DOHH2 (cell line): Measurements from ENCODE around the gene ARF1.

Experiments
- H3F3A ChIP-seq: fragments of 200-600 bp; sonication (generic), shearing (Covaris generic); 2 replicates; pipeline ENCODE4 v1.6.0; 2016; ENCODE audit warnings: antibody characterized with exemption, mild to moderate bottlenecking; ENCODE audit not compliant: control insufficient read depth, insufficient read depth
- H3K27ac ChIP-seq: fragments of 200-600 bp; sonication (generic); 2 replicates; pipeline ENCODE4 v1.5.1; 2014; ENCODE audit warnings: low read depth, mild to moderate bottlenecking, low read length, moderate library complexity
- H3K27me3 ChIP-seq: fragments of 200-600 bp; sonication (generic); 2 replicates; pipeline ENCODE4 v1.6.1; 2014; ENCODE audit warnings: mild to moderate bottlenecking, low read length, mixed read lengths; ENCODE audit not compliant: control insufficient read depth
- H3K36me3 ChIP-seq: fragments of 200-600 bp; sonication (generic); 2 replicates; pipeline ENCODE4 v1.6.1; 2014; ENCODE audit warnings: mild to moderate bottlenecking, low read length, moderate library complexity, mixed read lengths; ENCODE audit not compliant: control insufficient read depth
- H3K4me1 ChIP-seq: fragments of 200-600 bp; sonication (generic); 2 replicates; pipeline ENCODE4 v1.6.1; 2014; ENCODE audit warnings: mild to moderate bottlenecking, low read length, mixed read lengths; ENCODE audit not compliant: control insufficient read depth
- H3K4me2 ChIP-seq: fragments of 200-600 bp; sonication (generic); 2 replicates; pipeline ENCODE4 v1.6.0; 2014; ENCODE audit warnings: mild to moderate bottlenecking, low read length, moderate library complexity
- H3K4me3 ChIP-seq: fragments of 200-600 bp; sonication (generic); 2 replicates; pipeline ENCODE4 v1.5.1; 2014; ENCODE audit warnings: mild to moderate bottlenecking, low read length, mixed read lengths
- H3K79me2 ChIP-seq: fragments of 200-600 bp; sonication (generic); 2 replicates; pipeline ENCODE4 v1.6.1; 2014; ENCODE audit warnings: mild to moderate bottlenecking, low read length, mixed read lengths; ENCODE audit not compliant: control insufficient read depth
- H3K9me2 ChIP-seq: fragments of 200-600 bp; sonication (generic); replicated peaks from 2 replicates; pipeline ENCODE4 v1.6.1; 2014; ENCODE audit warnings: mild to moderate bottlenecking, low read length, mixed read lengths; ENCODE audit not compliant: control insufficient read depth
- H3K9me3 ChIP-seq: fragments of 200-600 bp; sonication (generic); 2 replicates; pipeline ENCODE4 v1.6.1; 2014; ENCODE audit warnings: antibody characterized with exemption, low read length, mixed read lengths; ENCODE audit not compliant: control insufficient read depth, insufficient read depth
- H4K20me1 ChIP-seq: fragments of 200-600 bp; sonication (generic); 2 replicates; pipeline ENCODE4 v1.6.0; 2014; ENCODE audit warnings: low read depth, mild to moderate bottlenecking, antibody characterized with exemption, low read length, moderate library complexity; ENCODE audit not compliant: control insufficient read depth, insufficient read depth
- CTCF ChIP-seq: fragments of 200-600 bp; sonication (generic); IDR thresholded peaks from one replicate; pipeline ENCODE4 v1.5.1; 2014; ENCODE audit warnings: antibody characterized with exemption, mild to moderate bottlenecking, low read depth, low read length; ENCODE audit not compliant: poor library complexity, severe bottlenecking
- EZH2phosphoT487 ChIP-seq: fragments of 200-600 bp; sonication (generic); IDR thresholded peaks from 2 replicates; pipeline ENCODE4 v1.6.1; 2017; ENCODE audit warnings: borderline replicate concordance, mild to moderate bottlenecking, antibody characterized with exemption, low read length, moderate library complexity, mixed read lengths

The ARF1 gene

GRCh38 chr1:228058172-228058948, 24.1 kb upstream of the ARF1 start:
- Histone ChIP-seq H3K27ac (no peak overlapping the region), H3K27me3 (peaks cover 11% of the 10 kb centered on the region; the same call in 1 of the 2 replicates), H3K4me3 (no peak overlapping the region), H3K9me3 (no peaks in the 10 kb centered on the region), H3K36me3 (no peaks in the 10 kb centered on the region), H3K79me2 (no peaks in the 10 kb centered on the region), H4K20me1 (no peaks in the 10 kb centered on the region), H3K9me2 (no peaks in the 10 kb centered on the region), H3K4me1 (0 out of 2 replicates have a peak, but pooled peaks cover 3% of the 10 kb centered on the region), H3F3A (no peaks in the 10 kb centered on the region), H3K4me2 (no peak overlapping the region)
- TF ChIP-seq CTCF (no peak), EZH2phosphoT487 (no peak)

- H3K36me3 ChIP-seq: no peaks in the 10 kb centered on the region
- no peaks in the 10 kb centered on the region for H3K9me3 ChIP-seq
- H3K4me2 ChIP-seq: no peak overlapping the region
- peaks cover 11% of the 10 kb centered on the region; the same call in 1 of the 2 replicates for H3K27me3 ChIP-seq
- no peaks in the 10 kb centered on the region for H3F3A ChIP-seq
- no peaks in the 10 kb centered on the region for H3K79me2 ChIP-seq
- H4K20me1 ChIP-seq: no peaks in the 10 kb centered on the region
- 0 out of 2 replicates have a peak, but pooled peaks cover 3% of the 10 kb centered on the region for H3K4me1 ChIP-seq
- no peak for TF ChIP-seq EZH2phosphoT487
- no peak for TF ChIP-seq CTCF
- H3K4me3 ChIP-seq: no peak overlapping the region
- H3K9me2 ChIP-seq: no peaks in the 10 kb centered on the region
- H3K27ac ChIP-seq: no peak overlapping the region
Observed at GRCh38 chr1:228058949-228059633, 23.4 kb upstream of the ARF1 start.

GRCh38 chr1:228059634-228060457, 22.7 kb upstream of the ARF1 start:
- Histone ChIP-seq H3K4me2 (no peak overlapping the region), H4K20me1 (no peaks in the 10 kb centered on the region), H3K27me3 (peaks cover 11% of the 10 kb centered on the region; the same call in 1 of the 2 replicates), H3F3A (no peaks in the 10 kb centered on the region), H3K79me2 (no peaks in the 10 kb centered on the region), H3K9me3 (no peaks in the 10 kb centered on the region), H3K9me2 (no peaks in the 10 kb centered on the region), H3K4me1 (0 out of 2 replicates have a peak, but pooled peaks cover 3% of the 10 kb centered on the region), H3K36me3 (no peaks in the 10 kb centered on the region), H3K27ac (no peak overlapping the region), H3K4me3 (peak overlapping the region; percentile 15; the same call in 1 of the 2 replicates)
- TF ChIP-seq EZH2phosphoT487 (no peak), CTCF (no peak)
